ENCODE data around the gene COL3A1.

The COL3A1 gene

DNA sequence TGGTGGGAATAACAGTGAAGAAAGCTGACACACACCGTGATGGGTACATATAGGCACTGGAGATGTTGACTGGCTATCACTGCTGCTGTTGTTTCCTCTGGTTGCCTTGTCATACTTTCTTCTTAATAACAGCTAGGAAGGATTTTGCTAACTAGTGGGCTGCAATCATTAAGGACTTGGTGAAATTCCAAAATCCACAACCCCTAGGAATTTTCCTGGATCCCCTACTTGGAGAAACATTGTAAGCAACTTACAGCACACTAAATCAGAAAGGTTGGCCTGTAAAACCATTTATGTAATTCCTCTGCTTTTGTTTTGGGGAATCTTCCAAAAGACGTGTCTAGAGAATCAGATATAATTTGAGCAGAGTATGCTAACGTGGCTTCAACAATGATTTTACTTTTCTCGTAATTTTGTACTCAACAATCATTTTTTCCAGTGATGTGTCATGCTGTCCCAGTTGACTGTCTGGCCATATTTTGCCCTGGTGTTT is 8.0 kb upstream of the COL3A1 start:
- intact Hi-C loops (cut with micrococcal nuclease): no loop called here
- H3K27ac Mint-ChIP-seq: no peak overlapping the region

DNA sequence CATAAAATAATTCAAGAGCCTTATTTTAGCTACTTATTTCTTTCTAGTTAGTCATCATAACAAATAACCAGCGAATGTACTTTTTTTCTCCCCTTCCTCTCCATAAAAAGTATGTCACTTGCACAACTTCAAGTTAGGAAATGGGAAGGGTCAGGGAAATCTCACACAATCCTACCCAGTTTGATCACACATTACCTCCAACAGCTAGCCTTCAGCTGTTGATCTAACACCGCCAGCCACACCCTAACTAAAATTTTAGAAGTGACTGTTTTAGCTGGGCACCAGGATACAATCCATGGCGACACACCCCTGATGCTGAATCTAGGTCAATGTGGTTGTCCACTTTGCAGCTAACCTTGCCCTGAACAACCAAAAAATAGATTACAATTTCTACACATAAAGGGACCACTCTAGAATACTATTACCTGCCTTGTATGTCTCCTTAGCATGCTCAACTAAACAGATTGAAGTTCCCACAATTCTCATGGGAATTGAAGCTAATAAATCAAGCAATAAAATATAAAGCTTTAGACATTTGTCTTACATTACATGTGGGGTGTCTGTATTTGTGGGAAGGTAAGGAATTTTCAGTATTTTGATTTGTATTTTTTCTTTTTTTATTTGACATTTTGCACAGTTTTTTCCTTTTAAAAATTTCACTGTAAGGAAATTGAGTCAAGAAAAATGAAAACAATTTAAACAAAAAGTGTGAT is 7.3 kb upstream of the COL3A1 start:
- Mint-ChIP-seq H3K27me3 (no peaks in the 10 kb centered on the region), H3K4me3 (no peak overlapping the region), H3K27ac (no peak overlapping the region), H3K9me3 (peaks cover under 1% of the 10 kb centered on the region), H3K4me1 (ENCODE audit: low read depth) (no peaks in the 10 kb centered on the region), H3K36me3 (ENCODE audit: low read depth) (no peaks in the 10 kb centered on the region)
- intact Hi-C loops (cut with micrococcal nuclease): no loop called here

More for the DNA sequence above, 8.0 kb upstream of the COL3A1 start:
- no peaks in the 10 kb centered on the region for H3K4me1 Mint-ChIP-seq (ENCODE audit: low read depth)
- H3K9me3 Mint-ChIP-seq: peaks cover 8% of the 10 kb centered on the region
- H3K27me3 Mint-ChIP-seq: no peaks in the 10 kb centered on the region
- H3K4me3 Mint-ChIP-seq: no peak overlapping the region
- no peaks in the 10 kb centered on the region for H3K36me3 Mint-ChIP-seq (ENCODE audit: low read depth)

DNA sequence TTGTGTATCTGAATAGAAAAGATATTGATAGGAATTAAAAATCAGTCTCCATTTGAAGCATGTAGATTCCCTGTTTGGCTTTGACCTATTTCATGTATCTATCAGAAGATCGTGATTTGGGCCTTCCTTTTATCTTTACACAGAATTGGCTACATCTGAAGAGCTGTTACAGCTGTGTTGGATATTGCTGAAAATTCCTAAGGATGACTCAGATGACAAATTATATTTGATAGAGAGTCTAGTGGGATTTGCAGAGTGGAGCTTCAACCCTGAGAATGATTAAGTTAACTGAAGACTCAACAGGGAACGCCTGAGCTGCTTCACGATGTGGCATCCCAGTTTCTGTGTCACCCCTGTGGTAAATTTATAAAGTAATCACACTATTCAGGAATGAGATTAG is 4.9 kb upstream of the COL3A1 start:
- H3K9me3 Mint-ChIP-seq: no peaks in the 10 kb centered on the region
- H3K4me3 Mint-ChIP-seq: no peak overlapping the region
- intact Hi-C loops (cut with micrococcal nuclease): no loop called here
- H3K36me3 Mint-ChIP-seq (ENCODE audit: low read depth): no peaks in the 10 kb centered on the region
- no peaks in the 10 kb centered on the region for H3K27me3 Mint-ChIP-seq
- H3K27ac Mint-ChIP-seq: no peak overlapping the region
- no peaks in the 10 kb centered on the region for H3K4me1 Mint-ChIP-seq (ENCODE audit: low read depth)

DNA sequence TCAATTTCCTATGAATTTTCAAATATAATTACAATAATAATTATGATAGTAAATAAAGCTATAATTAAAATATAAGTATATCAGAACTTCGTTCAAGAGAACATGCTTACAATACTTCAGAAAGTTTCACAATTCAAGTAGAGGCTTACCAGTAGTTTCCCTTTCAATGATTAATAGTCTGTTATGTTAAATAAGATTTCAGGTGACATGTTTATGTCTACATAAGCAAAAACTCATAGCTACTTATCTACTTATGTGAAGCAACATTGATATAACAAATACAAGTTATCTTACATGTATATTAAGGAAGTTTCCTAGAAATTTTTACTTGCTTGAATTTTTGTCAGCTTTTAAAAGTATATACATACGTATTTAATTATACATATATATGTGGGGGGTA is 4.5 kb upstream of the COL3A1 start:
- Mint-ChIP-seq H3K27ac (no peak overlapping the region), H3K4me3 (no peak overlapping the region), H3K4me1 (ENCODE audit: low read depth) (no peaks in the 10 kb centered on the region), H3K36me3 (ENCODE audit: low read depth) (no peaks in the 10 kb centered on the region), H3K27me3 (no peaks in the 10 kb centered on the region), H3K9me3 (no peaks in the 10 kb centered on the region)
- intact Hi-C loops (cut with micrococcal nuclease): no loop called here

DNA sequence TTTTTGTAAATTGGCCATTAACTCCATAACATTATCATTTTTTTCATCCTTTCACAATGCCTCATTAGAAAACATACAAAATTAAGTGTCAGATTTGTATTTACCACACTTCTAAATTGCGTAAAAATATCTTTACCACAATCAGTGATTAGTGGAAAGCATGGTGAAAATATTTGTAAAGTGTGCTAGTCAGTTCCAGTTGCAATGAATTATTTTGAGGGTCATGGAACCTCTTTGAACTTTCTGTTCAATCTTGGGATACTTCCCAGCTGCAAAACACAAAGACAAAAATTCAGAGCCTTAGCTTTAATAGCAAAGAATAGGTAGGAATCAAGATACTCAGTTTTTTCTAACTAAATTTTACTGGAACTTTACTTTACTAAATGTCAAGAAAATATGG is 4.0 kb upstream of the COL3A1 start:
- no peaks in the 10 kb centered on the region for H3K36me3 Mint-ChIP-seq (ENCODE audit: low read depth)
- no peak overlapping the region for H3K27ac Mint-ChIP-seq
- no peaks in the 10 kb centered on the region for H3K27me3 Mint-ChIP-seq
- H3K4me3 Mint-ChIP-seq: no peak overlapping the region
- intact Hi-C loops (cut with micrococcal nuclease): no loop called here
- no peaks in the 10 kb centered on the region for H3K4me1 Mint-ChIP-seq (ENCODE audit: low read depth)
- no peaks in the 10 kb centered on the region for H3K9me3 Mint-ChIP-seq

DNA sequence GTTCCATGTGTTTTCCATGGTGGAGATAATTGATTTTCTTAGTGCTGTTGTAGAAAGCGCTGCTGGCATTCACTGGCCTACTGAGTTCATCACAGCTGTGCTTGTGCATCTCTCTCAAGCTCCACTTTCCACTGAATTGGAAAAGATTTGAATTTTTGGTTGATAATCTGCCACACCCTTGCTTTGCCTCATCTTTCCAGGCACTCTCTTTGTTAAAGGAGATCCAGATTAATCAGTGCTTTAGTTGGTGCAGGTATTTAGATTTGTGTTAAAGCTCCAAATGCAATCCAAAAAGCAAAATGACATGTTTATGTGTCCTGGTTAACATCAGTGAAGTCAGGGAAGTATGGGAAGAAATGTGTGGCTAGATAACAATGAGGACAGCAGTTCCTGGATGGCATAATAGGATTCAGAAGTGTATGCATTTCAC is 2.7 kb upstream of the COL3A1 start:
- Mint-ChIP-seq H3K27me3 (no peaks in the 10 kb centered on the region), H3K27ac (no peak overlapping the region), H3K4me1 (ENCODE audit: low read depth) (no peaks in the 10 kb centered on the region), H3K36me3 (ENCODE audit: low read depth) (no peaks in the 10 kb centered on the region), H3K9me3 (no peaks in the 10 kb centered on the region), H3K4me3 (no peak overlapping the region)
- intact Hi-C loops (cut with micrococcal nuclease): no loop called here

DNA sequence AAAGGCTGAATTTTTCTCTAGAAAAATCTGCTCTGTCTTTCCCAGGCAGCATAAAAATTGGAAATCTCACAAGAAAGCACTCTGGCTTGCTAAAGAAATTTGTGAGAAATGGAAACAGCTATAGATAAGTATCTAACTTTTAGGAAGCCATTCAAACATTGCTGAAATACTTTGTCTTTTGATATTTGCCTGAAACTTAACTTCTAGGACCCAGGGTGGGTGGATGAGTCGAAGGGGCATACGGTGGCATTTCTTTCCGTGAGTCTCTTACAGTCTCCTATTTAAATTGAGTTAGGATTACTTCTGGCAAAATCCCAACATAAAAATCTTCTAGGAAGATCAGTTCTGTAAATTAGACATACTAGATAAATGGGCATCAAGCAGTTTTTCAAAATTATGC is 532 bp upstream of the COL3A1 start:
- H3K27me3 Mint-ChIP-seq: no peaks in the 10 kb centered on the region
- H3K27ac Mint-ChIP-seq: no peak overlapping the region
- no peaks in the 10 kb centered on the region for H3K4me1 Mint-ChIP-seq (ENCODE audit: low read depth)
- H3K9me3 Mint-ChIP-seq: no peaks in the 10 kb centered on the region
- intact Hi-C loops (cut with micrococcal nuclease): no loop called here
- H3K36me3 Mint-ChIP-seq (ENCODE audit: low read depth): no peaks in the 10 kb centered on the region
- H3K4me3 Mint-ChIP-seq: no peak overlapping the region

DNA sequence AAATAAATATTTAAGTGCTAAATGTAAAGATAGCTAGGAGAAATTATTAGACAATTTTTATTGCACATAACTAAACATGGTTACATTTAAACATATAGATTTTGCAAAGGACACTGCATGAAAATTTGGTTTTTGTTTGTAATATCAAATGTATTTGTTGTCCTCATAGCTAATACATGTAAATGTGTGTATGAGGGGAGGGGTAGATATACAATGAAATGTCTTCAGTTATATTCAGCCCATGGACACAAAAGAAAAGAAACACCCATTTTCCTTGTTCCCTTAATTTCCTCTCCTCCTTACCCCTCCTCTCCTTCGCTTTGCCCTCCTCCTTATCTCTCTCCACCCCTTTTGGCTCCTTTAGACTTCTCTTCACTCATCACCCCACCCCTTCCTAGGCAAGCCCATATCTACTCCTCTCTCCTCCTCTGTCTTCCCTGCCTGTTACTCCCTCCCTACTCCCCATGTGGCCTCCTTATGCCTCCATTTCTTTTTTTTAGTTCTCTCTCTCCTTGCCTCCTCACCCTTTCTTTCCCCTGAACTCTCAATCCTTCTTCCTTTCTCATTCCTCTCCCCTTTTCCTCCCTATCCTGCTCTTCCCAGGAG is 1.4 kb downstream of the COL3A1 start:
- H3K4me1 Mint-ChIP-seq (ENCODE audit: low read depth): no peaks in the 10 kb centered on the region
- H3K27me3 Mint-ChIP-seq: no peaks in the 10 kb centered on the region
- no peaks in the 10 kb centered on the region for H3K9me3 Mint-ChIP-seq
- no peaks in the 10 kb centered on the region for H3K36me3 Mint-ChIP-seq (ENCODE audit: low read depth)
- intact Hi-C loops (cut with micrococcal nuclease): no loop called here
- H3K4me3 Mint-ChIP-seq: no peak overlapping the region
- no peak overlapping the region for H3K27ac Mint-ChIP-seq

DNA sequence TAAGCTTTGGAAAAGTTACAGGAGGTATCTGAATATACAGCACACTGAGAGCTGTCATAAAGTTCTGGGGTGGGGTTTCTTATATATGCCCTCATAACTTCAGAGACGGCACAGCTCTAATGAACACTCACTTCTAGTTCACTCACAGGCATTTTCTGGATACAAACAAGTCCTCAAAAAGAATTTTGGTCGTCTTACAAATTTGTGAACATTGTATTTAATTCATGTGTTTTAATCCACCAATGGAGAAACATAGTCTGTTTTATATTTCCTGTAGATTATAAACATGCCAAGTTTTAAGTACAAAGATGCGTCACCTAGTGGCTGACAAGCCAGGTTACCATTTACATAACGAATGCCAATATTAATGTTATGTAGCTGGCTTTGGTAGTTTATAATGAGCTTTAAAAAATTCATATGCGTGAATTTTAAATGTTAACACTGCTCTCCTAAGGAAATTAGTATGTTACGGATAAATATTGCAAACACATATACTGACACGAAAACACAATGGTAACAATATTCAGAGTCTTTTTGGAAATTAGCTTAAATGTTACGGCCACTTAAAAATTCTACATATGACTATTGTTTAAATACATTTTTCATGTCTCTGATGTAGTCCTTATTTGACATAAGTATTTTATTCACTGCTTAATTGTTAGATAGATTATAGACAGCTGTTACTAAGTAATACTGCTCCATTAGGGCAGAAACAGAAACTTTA is 2.5 kb downstream of the COL3A1 start:
- Mint-ChIP-seq H3K4me3 (no peak overlapping the region), H3K27me3 (no peaks in the 10 kb centered on the region), H3K9me3 (no peaks in the 10 kb centered on the region), H3K4me1 (ENCODE audit: low read depth) (no peaks in the 10 kb centered on the region), H3K27ac (no peak overlapping the region), H3K36me3 (ENCODE audit: low read depth) (no peaks in the 10 kb centered on the region)
- intact Hi-C loops (cut with micrococcal nuclease): no loop called here

DNA sequence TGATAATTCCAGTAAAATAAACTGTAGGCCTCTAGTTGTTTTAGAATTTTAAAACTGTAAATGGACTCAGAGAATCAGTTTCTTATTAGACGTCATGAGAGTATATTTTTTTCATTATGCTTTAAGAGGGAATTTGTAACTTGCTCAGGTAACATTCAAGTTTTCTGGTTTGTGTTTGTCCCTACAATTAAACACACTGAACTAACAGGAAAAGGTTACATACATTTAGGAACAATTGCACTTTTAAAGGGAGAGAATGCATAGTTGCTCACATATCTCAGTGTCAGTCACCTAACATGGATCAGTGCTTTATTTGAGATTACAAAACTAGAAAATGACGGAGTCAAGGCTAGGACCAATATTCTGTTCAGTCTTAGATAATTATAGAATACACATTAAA is 3.1 kb downstream of the COL3A1 start:
- H3K36me3 Mint-ChIP-seq (ENCODE audit: low read depth): no peaks in the 10 kb centered on the region
- H3K9me3 Mint-ChIP-seq: no peaks in the 10 kb centered on the region
- no peaks in the 10 kb centered on the region for H3K27me3 Mint-ChIP-seq
- H3K27ac Mint-ChIP-seq: no peak overlapping the region
- no peak overlapping the region for H3K4me3 Mint-ChIP-seq
- H3K4me1 Mint-ChIP-seq (ENCODE audit: low read depth): no peaks in the 10 kb centered on the region
- intact Hi-C loops (cut with micrococcal nuclease): no loop called here

DNA sequence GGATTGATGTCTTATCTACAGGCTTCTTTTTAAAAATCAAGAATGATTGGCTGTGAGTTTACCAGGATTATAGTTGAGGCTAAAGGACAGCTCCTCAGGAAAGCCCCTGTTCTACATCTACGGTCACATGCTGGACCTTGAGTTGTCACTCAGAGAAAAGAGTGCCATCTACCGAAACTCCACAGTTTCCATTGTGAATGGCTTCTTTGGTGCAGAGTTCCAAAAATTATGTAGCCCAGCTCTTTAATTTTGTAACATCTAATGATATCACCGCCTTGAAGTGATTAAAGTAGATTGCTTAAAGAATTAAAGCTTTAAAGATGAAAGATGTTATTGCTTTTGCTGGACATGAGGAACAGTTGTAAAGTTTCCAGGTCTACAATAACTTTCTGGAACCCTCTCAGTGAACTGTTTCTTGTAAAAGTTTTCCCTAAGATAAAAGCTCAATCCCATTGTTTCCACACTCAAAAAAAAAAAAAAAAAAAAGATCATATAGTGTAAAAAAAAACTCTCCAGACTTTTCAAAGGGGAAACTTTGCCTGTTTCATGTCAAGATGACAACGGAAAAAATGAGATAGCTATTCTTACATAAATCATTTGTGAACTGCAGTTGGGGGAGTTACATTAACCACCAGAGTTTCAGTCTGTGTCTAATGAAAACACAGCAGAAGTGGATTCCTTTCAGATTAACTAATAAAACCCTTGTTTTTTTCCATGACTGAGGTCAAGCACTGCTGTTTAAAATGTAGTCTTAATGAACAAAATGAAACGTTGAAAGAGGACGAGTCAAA is 4.3 kb downstream of the COL3A1 start:
- no peaks in the 10 kb centered on the region for H3K27me3 Mint-ChIP-seq
- H3K4me3 Mint-ChIP-seq: no peak overlapping the region
- intact Hi-C loops (cut with micrococcal nuclease): no loop called here
- no peaks in the 10 kb centered on the region for H3K9me3 Mint-ChIP-seq
- no peaks in the 10 kb centered on the region for H3K4me1 Mint-ChIP-seq (ENCODE audit: low read depth)
- H3K27ac Mint-ChIP-seq: no peak overlapping the region
- no peaks in the 10 kb centered on the region for H3K36me3 Mint-ChIP-seq (ENCODE audit: low read depth)

DNA sequence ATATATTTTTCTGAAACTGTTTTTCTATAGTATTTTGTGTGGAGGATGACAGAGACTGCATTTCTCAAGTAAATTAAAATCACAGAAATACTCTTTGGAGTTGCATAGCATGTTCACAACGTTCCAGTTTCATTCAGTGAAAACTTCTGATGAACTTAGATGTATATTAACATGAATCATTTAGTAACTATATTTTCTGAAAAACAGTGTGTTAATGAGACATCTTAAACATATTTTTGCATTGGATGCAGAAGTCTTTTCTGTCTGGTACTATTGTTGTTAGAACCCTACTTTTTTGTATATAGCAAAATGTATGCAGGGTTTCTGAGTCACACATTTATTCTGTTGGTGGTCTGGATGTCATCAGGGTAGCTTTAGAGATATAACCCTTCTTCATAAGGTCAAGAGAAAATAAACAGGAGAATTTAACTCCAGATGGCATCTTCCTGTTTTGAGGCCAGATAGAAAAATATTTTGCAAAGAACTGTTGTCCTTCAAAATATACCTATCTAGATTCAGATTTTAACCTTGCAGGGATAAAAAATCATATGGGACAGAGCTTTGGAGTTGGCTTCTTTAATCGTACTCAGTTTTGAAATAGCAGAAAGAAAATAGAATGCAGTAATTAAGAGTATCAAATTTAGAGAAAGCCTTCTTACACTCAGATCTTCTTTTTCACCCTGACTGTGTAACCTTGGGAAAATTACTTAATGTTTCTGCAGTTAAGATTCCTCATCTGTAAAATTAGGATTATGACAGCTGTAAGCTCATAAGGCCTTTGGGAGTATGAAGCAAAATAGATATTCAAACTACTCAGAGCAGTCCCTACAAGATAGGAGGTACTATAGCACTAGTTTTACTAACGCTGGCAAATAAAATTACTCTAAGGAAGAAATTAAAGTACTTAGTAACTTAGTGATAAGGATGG is 5.3 kb downstream of the COL3A1 start:
- intact Hi-C loops (cut with micrococcal nuclease): no loop called here
- H3K27me3 Mint-ChIP-seq: no peaks in the 10 kb centered on the region
- H3K4me3 Mint-ChIP-seq: no peak overlapping the region
- no peaks in the 10 kb centered on the region for H3K9me3 Mint-ChIP-seq
- no peaks in the 10 kb centered on the region for H3K36me3 Mint-ChIP-seq (ENCODE audit: low read depth)
- no peaks in the 10 kb centered on the region for H3K4me1 Mint-ChIP-seq (ENCODE audit: low read depth)
- H3K27ac Mint-ChIP-seq: no peak overlapping the region

DNA sequence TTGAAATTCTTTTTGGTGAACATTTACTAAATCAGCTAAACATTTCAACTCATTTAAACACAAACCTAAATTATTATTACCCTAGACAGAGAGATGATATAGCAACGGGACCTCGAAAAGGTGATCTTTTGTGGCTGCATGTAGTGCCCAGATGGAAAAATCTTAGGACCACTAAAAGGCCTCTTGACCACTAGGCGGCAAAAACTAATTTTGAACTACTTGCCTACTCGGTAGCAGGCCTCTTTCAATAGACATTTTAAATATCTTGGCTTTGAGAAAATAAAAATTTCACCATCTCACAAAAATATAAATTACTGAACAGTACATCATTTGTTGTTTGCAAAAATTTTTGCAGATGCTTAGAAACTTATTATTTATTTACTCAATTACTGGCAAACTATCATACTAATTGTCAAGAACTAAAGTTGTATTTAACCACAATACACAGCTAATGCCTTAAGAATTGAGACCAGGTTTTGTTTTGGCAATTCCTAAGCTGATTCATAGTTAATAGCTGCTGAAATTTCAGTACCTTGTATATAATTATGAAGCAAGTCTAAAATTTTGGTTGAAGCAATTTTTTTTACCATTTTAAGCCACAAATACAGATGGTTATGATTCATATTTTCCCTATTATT is 9.4 kb downstream of the COL3A1 start:
- Mint-ChIP-seq H3K27ac (no peak overlapping the region), H3K9me3 (no peaks in the 10 kb centered on the region), H3K27me3 (no peaks in the 10 kb centered on the region), H3K4me3 (no peak overlapping the region), H3K4me1 (ENCODE audit: low read depth) (no peaks in the 10 kb centered on the region), H3K36me3 (ENCODE audit: low read depth) (no peaks in the 10 kb centered on the region)
- intact Hi-C loops (cut with micrococcal nuclease): no loop called here
